IPS DF 6.9 (cell line): ENCODE data around the gene SLCO3A1.

ENCODE experiments used
- DNase-seq: peaks from one replicate; pipeline ENCODE4 v3.0.0-alpha.2; 2013; ENCODE audit warnings: low read depth, low spot score
- H3K27ac ChIP-seq: one replicate; pipeline ENCODE4 v1.5.1; 2013; ENCODE audit warnings: low read length, control low read depth
- H3K27me3 ChIP-seq: 2 replicates; pipeline ENCODE4 v1.6.1; 2013; ENCODE audit warnings: mild to moderate bottlenecking, low read length; ENCODE audit not compliant: control insufficient read depth, insufficient read depth
- H3K36me3 ChIP-seq: 2 replicates; pipeline ENCODE4 v1.6.1; 2013; ENCODE audit warnings: low read length; ENCODE audit not compliant: control insufficient read depth, insufficient read depth
- H3K4me1 ChIP-seq: 2 replicates; pipeline ENCODE4 v1.6.1; 2013; ENCODE audit warnings: low read length; ENCODE audit not compliant: control insufficient read depth, insufficient read depth
- H3K4me3 ChIP-seq: 2 replicates; pipeline ENCODE4 v1.5.1; 2013; ENCODE audit warnings: mild to moderate bottlenecking, low read length
- H3K9me3 ChIP-seq: 2 replicates; pipeline ENCODE4 v1.6.1; 2013; ENCODE audit warnings: low read length, inconsistent platforms; ENCODE audit not compliant: control insufficient read depth, insufficient read depth
- WGBS: extraction: QIAGEN DNeasy Blood & Tissue Kit; methylation state at CpG from one replicate; pipeline ENCODE4 v1.1.7; 2013; ENCODE audit warnings: mixed read lengths, missing lambda C conversion rate; ENCODE audit not compliant: insufficient read length, insufficient coverage; 5-methylcytosine and 5-hydroxymethylcytosine counted together

The SLCO3A1 gene

DNA sequence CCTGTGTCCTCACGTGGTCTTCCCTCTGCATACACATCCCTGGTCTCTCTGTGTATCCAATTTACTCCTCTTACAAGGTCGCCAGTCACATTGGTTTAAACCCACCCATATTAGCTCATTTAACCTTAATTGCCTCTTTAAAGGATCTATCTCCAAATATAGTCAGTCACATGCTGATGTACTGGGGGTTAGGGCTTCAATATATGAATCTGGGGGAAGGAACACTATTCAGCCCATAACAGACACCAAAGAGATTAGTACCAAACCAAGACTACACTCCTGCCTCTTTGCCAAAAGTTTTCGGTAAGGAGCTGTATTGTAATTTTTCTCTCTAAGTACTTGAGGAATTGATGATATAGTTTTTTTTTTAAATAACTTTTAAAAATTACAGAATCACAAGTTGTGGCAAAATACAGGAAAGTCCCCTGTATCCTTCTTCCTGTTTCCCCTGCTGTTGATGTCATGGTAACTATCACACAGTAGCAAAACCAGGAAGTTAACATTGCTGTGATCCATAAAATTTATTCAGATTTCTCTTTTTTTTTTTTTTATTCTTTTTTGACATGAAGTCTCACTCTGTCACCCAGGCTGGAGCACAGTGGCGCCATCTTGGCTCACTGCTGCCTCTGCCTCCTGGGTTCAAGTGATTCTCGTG is 67.8 kb downstream of the SLCO3A1 start:
- Histone ChIP-seq H3K9me3 (no peaks in the 10 kb centered on the region), H3K27ac (no peak overlapping the region), H3K4me3 (no peak overlapping the region), H3K4me1 (peaks cover 5% of the 10 kb centered on the region; the same call in 1 of the 2 replicates), H3K36me3 (no peaks in the 10 kb centered on the region), H3K27me3 (no peaks in the 10 kb centered on the region)
- no CpG with 5 or more reads among the region's 5 CpGs for WGBS
- no peak for DNase-seq

DNA sequence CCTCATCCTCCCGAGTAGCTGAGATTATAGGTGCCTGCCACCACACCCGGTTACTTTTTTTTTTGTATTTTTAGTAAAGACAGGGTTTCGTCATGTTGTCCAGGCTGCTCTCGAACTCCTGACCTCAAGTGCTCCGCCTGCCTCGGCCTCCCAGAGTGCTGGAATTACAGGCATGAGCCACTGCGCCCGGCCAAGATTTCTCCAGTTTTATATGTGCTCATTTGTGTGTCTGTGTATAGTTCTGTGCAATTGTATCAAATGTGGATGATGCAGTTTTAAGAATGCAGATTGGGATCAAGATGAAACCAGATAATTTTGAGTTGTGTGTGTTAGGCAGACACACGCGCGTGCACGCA is 68.3 kb downstream of the SLCO3A1 start:
- DNase-seq: no peak
- Histone ChIP-seq H3K4me1 (peaks cover 5% of the 10 kb centered on the region; the same call in 1 of the 2 replicates), H3K36me3 (no peaks in the 10 kb centered on the region), H3K4me3 (no peak overlapping the region), H3K9me3 (no peaks in the 10 kb centered on the region), H3K27me3 (no peaks in the 10 kb centered on the region), H3K27ac (no peak overlapping the region)
- no CpG with 5 or more reads among the region's 12 CpGs for WGBS

DNA sequence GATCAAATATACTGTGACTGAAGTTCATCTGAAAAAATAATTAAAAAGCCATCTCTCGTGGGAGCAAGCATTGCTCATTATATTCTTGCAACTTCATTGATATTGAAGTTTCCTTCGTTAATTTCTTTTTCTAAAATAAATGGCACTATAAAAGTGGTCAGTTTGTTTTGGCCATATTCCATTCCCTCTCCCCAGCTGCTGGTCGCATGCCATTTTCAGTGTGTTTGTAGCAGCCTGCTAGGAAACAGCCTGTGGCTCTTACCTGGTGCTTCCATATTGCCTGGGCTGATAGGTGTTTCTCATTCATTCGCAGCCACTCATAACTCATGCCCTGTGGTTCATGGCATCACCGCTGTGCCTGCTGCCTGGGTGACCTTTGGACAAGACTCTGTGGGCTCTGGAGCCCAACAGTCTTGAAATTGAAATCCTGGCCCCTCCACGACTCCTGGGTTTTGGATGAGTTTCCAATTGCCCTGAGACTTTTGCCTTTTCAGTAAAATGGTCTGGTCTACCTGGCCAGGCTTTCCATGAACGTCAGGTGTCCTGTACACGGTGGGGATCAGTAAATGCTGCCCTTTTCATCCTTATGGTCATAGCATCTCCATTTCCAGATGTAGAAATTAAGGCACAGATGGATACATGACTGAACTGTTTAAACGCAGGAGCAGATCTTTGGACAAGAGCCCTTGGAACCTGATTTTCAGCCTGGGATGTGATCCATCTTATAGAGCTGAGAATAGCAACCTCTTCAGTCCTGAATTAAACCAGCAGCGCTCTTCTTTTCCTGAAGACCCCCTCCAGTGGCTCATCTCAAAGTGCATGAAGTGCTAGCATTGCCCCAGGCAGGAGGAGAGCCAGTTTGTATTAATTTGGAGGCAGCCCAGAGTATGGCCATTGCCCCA is 69.4 kb downstream of the SLCO3A1 start:
- H3K4me3 ChIP-seq: no peak overlapping the region
- no peaks in the 10 kb centered on the region for H3K9me3 ChIP-seq
- no peaks in the 10 kb centered on the region for H3K36me3 ChIP-seq
- DNase-seq: no peak
- no CpG with 5 or more reads among the region's 10 CpGs for WGBS
- H3K27ac ChIP-seq: no peak overlapping the region
- peaks cover 5% of the 10 kb centered on the region; the same call in 1 of the 2 replicates for H3K4me1 ChIP-seq
- no peaks in the 10 kb centered on the region for H3K27me3 ChIP-seq

DNA sequence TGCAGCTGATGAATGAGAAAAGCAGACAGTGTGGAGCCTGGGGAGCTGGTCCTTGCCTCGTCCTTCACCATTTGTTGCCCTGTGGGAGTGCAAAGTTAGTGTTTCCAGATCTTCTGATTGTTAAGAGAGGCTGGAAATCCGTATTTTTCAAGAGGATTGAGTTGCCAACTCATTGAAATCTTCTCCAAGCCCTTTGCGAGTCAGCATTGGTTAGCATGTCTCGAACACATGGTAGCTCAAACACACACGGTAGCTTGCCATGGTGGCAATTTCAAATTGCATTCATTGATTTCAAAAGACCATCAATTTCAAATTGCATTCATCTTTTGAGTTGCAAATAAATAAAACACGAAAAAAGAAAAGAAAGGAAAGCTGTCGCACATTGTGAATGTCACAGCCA is 70.7 kb downstream of the SLCO3A1 start:
- H3K9me3 ChIP-seq: no peaks in the 10 kb centered on the region
- no peak overlapping the region for H3K4me3 ChIP-seq
- no peak for DNase-seq
- H3K27ac ChIP-seq: no peak overlapping the region
- no peaks in the 10 kb centered on the region for H3K27me3 ChIP-seq
- no peaks in the 10 kb centered on the region for H3K36me3 ChIP-seq
- WGBS: no CpG with 5 or more reads among the region's 7 CpGs
- H3K4me1 ChIP-seq: peaks cover 5% of the 10 kb centered on the region; the same call in 1 of the 2 replicates

DNA sequence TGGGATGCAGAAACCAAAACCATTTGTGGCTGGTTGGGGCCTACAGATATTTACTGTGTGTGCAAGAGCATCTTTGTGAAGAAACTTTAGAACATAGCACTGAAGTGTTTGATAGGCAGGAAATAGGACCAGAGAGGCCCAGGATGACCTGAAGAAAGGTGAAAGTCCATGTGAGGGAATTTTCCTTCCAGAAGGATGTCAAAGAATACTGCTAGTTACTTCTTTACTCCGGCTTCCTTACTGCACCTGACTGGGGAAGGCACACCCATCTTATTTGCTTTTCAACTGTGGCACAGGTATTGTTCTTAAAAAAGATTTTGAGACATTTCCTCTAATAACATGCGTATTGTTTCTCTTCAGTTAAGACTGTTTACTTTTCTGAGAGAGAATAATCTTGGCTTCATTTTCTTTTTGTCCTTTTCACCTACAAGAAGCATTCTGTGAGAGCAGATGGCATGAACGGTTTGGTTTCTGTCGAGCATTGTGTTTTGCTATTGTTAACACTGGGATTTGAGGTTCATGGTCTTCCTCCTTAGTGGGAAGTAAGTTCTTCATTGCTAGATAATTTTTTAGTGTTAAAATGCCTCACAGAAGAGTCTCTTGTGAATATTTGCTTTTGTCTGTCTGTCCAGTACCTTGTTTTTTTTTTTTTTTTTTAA is 71.5 kb downstream of the SLCO3A1 start:
- peaks cover 5% of the 10 kb centered on the region; the same call in 1 of the 2 replicates for H3K4me1 ChIP-seq
- WGBS: no CpG with 5 or more reads among the region's 4 CpGs
- H3K27me3 ChIP-seq: no peaks in the 10 kb centered on the region
- H3K9me3 ChIP-seq: no peaks in the 10 kb centered on the region
- H3K27ac ChIP-seq: no peak overlapping the region
- no peaks in the 10 kb centered on the region for H3K36me3 ChIP-seq
- no peak overlapping the region for H3K4me3 ChIP-seq
- no peak for DNase-seq

DNA sequence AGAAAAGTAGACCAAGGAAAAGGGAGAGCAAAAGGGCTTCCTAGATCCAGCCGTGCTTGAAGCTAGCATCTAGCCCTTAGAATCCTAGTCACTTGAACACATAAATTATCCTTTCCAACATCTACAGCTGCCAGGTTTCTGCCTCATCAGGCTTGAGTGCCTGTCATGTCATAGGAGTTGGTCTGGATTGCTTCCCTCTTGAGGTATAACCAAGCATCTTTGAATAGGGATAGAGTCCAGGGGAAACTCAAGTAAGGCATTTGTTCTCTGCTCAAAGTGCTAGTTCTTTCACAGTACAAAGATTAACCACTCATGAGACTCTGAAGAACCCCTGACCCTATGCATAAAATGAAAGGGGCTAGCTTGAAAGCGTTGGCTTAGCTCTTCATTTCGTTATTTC is 72.3 kb downstream of the SLCO3A1 start:
- Histone ChIP-seq H3K9me3 (no peaks in the 10 kb centered on the region), H3K4me3 (no peak overlapping the region), H3K27me3 (no peaks in the 10 kb centered on the region), H3K4me1 (peaks cover 5% of the 10 kb centered on the region; the same call in 1 of the 2 replicates), H3K27ac (no peak overlapping the region), H3K36me3 (no peaks in the 10 kb centered on the region)
- DNase-seq: no peak
- no CpG with 5 or more reads among the region's 3 CpGs for WGBS

DNA sequence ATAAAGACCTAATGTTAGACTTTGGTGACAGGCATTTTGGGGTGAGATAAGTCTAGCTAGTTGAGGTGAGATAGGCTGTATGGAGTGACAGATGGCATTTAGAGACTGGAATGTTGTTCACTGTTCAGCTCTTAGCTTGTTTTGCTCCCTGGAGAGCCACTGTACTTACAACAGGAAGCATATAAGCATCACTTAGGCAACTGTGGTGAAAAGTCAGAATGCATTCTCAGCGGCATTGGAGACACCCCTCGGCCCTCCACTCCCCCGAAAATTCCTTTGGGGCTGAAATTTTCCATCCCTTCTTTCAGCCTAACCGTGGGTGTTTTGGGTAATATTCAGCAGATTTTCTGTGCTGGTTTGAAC is 73.4 kb downstream of the SLCO3A1 start:
- WGBS: no CpG with 5 or more reads among the region's 4 CpGs
- Histone ChIP-seq H3K27ac (no peak overlapping the region), H3K9me3 (no peaks in the 10 kb centered on the region), H3K27me3 (no peaks in the 10 kb centered on the region), H3K4me3 (no peak overlapping the region), H3K36me3 (no peaks in the 10 kb centered on the region), H3K4me1 (peaks cover 5% of the 10 kb centered on the region; the same call in 1 of the 2 replicates)
- DNase-seq: no peak

DNA sequence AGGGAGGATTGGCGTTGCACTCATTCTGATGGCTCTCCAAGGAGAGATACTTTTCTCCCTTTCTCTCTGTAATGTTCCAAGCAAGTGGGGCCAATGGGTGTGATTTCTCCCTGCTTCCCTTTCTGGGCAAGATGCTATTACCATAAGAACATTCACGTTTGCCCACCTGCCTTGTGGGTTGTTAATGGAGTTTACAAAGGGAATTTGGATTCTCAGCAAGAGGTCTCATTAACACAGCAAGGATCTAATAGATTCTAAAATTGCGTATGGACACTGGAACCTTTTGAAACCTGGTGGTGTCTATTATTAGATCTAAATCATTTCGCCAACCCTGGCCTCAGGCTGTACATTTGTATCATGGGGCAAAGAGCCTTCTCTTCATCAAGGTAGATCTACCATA is 74.1 kb downstream of the SLCO3A1 start:
- Histone ChIP-seq H3K4me1 (peaks cover 5% of the 10 kb centered on the region; the same call in 1 of the 2 replicates), H3K27ac (no peak overlapping the region), H3K9me3 (no peaks in the 10 kb centered on the region), H3K27me3 (no peaks in the 10 kb centered on the region), H3K36me3 (no peaks in the 10 kb centered on the region), H3K4me3 (no peak overlapping the region)
- no CpG with 5 or more reads among the region's 4 CpGs for WGBS
- no peak for DNase-seq

DNA sequence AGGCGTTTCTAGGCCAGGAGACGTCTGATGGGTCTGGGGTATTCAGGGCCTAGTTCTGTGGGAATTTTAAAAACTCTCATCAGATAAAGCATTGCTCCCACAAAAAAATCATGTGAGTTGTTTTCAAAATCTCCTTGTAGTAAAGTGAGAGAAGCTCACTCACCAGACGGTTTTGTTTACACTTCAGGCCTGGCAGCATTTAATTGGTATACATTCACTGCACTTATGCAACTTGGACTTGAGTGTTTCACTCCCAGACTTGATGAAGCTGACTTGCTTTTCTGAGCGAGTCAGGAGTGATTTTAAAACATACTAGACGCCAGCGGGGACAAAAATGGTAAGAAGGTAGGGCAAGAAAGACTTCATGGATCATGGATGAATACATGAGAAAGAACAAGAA is 75.2 kb downstream of the SLCO3A1 start:
- no peak for DNase-seq
- no peak overlapping the region for H3K4me3 ChIP-seq
- H3K27ac ChIP-seq: no peak overlapping the region
- no peaks in the 10 kb centered on the region for H3K27me3 ChIP-seq
- no peaks in the 10 kb centered on the region for H3K9me3 ChIP-seq
- WGBS: no CpG with 5 or more reads among the region's 6 CpGs
- peaks cover 5% of the 10 kb centered on the region; the same call in 1 of the 2 replicates for H3K4me1 ChIP-seq
- no peaks in the 10 kb centered on the region for H3K36me3 ChIP-seq

DNA sequence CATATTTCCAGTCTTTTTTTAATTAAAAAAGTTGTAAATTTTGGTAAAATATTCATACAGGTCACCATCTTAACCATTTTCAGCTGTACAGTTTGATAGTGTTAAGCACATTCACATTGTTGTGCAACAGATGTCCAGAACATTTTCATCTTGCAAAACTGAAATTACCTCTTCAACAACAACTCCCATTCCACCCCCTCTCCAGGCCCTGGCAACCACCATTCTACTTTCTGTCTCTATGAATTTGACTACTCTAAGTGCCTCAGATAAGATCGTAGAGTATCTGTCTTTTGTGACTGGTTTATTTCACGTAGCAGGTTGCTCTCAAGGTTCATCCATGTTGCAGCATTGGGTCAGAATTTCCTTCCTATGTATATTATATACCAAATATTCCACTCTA is 76.0 kb downstream of the SLCO3A1 start:
- no peaks in the 10 kb centered on the region for H3K9me3 ChIP-seq
- peaks cover 2% of the 10 kb centered on the region; the same call in 1 of the 2 replicates for H3K4me1 ChIP-seq
- H3K4me3 ChIP-seq: no peak overlapping the region
- no peak overlapping the region for H3K27ac ChIP-seq
- H3K36me3 ChIP-seq: no peaks in the 10 kb centered on the region
- no CpG with 5 or more reads among the region's 2 CpGs for WGBS
- no peak for DNase-seq
- H3K27me3 ChIP-seq: no peaks in the 10 kb centered on the region
